ENCODE results near the gene POLR2F. TPM values are rescaled to one million over a fixed set of nuclear protein-coding genes. Genes with fewer than 3 reads are reported as not detected.

Gene POLR2F
- total RNA-seq, 1 experiment from 2014 or later = 116 TPM

- no TSS peak for BruUV-seq (replicated peaks)
- no peaks in the 10 kb centered on the region for H3K4me1 ChIP-seq
- intact Hi-C loops (cut with micrococcal nuclease; ENCODE audit: unreplicated experiment) = no loop called here
- POLR2A ChIA-PET = interaction anchor here (0.6 kb wide), 2 partner anchors 65 to 262 kb away, joined by 3 to 4 read pairs; no protein-coding TSS in a partner anchor
- peaks cover 3% of the 10 kb centered on the region for H3K36me3 ChIP-seq (ENCODE audit: control insufficient read depth, insufficient read depth, low read length)
- H3K4me1 Mint-ChIP-seq (ENCODE audit: low read depth, unreplicated experiment) = no peaks in the 10 kb centered on the region
- no peak for DNase-seq
- H3K9me3 Mint-ChIP-seq (ENCODE audit: unreplicated experiment) = no peaks in the 10 kb centered on the region
- H3K4me3 ChIP-seq (ENCODE audit: low read depth, low read length) = no peak overlapping the region
- no peak overlapping the region for H3K27ac Mint-ChIP-seq (ENCODE audit: unreplicated experiment)
- H3K9me3 ChIP-seq = no peaks in the 10 kb centered on the region
- peaks cover 56% of the 10 kb centered on the region for H3K36me3 Mint-ChIP-seq (ENCODE audit: insufficient read depth, unreplicated experiment)
- CTCF ChIA-PET = interaction anchor here (0.6 kb wide), 1 partner anchor 179 kb away, joined by 5 read pairs; no protein-coding TSS in a partner anchor
- TF ChIP-seq CTCF (IDR thresholded peaks at IDR 0.05; ENCODE audit: insufficient read depth in 1 of 2, low read depth in 1 of 2, low read length in 1 of 2, severe bottlenecking in 1 of 2, unreplicated experiment in 1 of 2) = no peak
- H3K4me3 Mint-ChIP-seq (ENCODE audit: unreplicated experiment) = no peak overlapping the region
- no peaks in the 10 kb centered on the region for H3K27me3 Mint-ChIP-seq (ENCODE audit: insufficient read depth, unreplicated experiment)
- H3K27me3 ChIP-seq (replicated peaks; ENCODE audit: control insufficient read depth, insufficient read depth, low read length) = no peaks in the 10 kb centered on the region
Measured at GRCh38 chr22:37920126-37920525, 33.4 kb upstream of the POLR2F start.

- Mint-ChIP-seq H3K4me1 (ENCODE audit: low read depth, unreplicated experiment) (no peaks in the 10 kb centered on the region), H3K36me3 (ENCODE audit: insufficient read depth, unreplicated experiment) (peaks cover 47% of the 10 kb centered on the region), H3K27me3 (ENCODE audit: insufficient read depth, unreplicated experiment) (no peaks in the 10 kb centered on the region), H3K27ac (ENCODE audit: unreplicated experiment) (no peak overlapping the region), H3K4me3 (ENCODE audit: unreplicated experiment) (no peak overlapping the region), H3K9me3 (ENCODE audit: unreplicated experiment) (no peaks in the 10 kb centered on the region)
- ChIA-PET POLR2A (no interaction called here), CTCF (no interaction called here)
- Histone ChIP-seq H3K9me3 (no peaks in the 10 kb centered on the region), H3K36me3 (ENCODE audit: control insufficient read depth, insufficient read depth, low read length) (peaks cover 3% of the 10 kb centered on the region), H3K27me3 (replicated peaks; ENCODE audit: control insufficient read depth, insufficient read depth, low read length) (no peaks in the 10 kb centered on the region), H3K4me1 (no peaks in the 10 kb centered on the region), H3K4me3 (ENCODE audit: low read depth, low read length) (no peak overlapping the region)
- intact Hi-C loops (cut with micrococcal nuclease; ENCODE audit: unreplicated experiment) = no loop called here
- DNase-seq = no peak
- no TSS peak for BruUV-seq (replicated peaks)
- TF ChIP-seq CTCF (IDR thresholded peaks at IDR 0.05; ENCODE audit: insufficient read depth in 1 of 2, low read depth in 1 of 2, low read length in 1 of 2, severe bottlenecking in 1 of 2, unreplicated experiment in 1 of 2) = no peak
Measured at GRCh38 chr22:37922191-37922590, 31.3 kb upstream of the POLR2F start.

- no TSS peak for BruUV-seq (replicated peaks)
- no peaks in the 10 kb centered on the region for H3K27me3 ChIP-seq (replicated peaks; ENCODE audit: control insufficient read depth, insufficient read depth, low read length)
- ChIA-PET POLR2A (no interaction called here), CTCF (no interaction called here)
- peaks cover 41% of the 10 kb centered on the region for H3K36me3 Mint-ChIP-seq (ENCODE audit: insufficient read depth, unreplicated experiment)
- no peak overlapping the region for H3K27ac Mint-ChIP-seq (ENCODE audit: unreplicated experiment)
- no peaks in the 10 kb centered on the region for H3K27me3 Mint-ChIP-seq (ENCODE audit: insufficient read depth, unreplicated experiment)
- no peak overlapping the region for H3K4me3 Mint-ChIP-seq (ENCODE audit: unreplicated experiment)
- no peak for TF ChIP-seq CTCF (IDR thresholded peaks at IDR 0.05; ENCODE audit: insufficient read depth in 1 of 2, low read depth in 1 of 2, low read length in 1 of 2, severe bottlenecking in 1 of 2, unreplicated experiment in 1 of 2)
- DNase-seq = no peak
- no peaks in the 10 kb centered on the region for H3K9me3 ChIP-seq
- no peak overlapping the region for H3K4me3 ChIP-seq (ENCODE audit: low read depth, low read length)
- H3K36me3 ChIP-seq (ENCODE audit: control insufficient read depth, insufficient read depth, low read length) = no peaks in the 10 kb centered on the region; the same call in 1 of the 2 replicates
- intact Hi-C loops (cut with micrococcal nuclease; ENCODE audit: unreplicated experiment) = no loop called here
- H3K4me1 Mint-ChIP-seq (ENCODE audit: low read depth, unreplicated experiment) = no peaks in the 10 kb centered on the region
- H3K9me3 Mint-ChIP-seq (ENCODE audit: unreplicated experiment) = no peaks in the 10 kb centered on the region
- no peaks in the 10 kb centered on the region for H3K4me1 ChIP-seq
Measured at GRCh38 chr22:37923927-37924326, 29.6 kb upstream of the POLR2F start.

Data from Caco-2 (cell line).